ENCODE results near the gene IMPA2.

IMPA2 gene

DNA sequence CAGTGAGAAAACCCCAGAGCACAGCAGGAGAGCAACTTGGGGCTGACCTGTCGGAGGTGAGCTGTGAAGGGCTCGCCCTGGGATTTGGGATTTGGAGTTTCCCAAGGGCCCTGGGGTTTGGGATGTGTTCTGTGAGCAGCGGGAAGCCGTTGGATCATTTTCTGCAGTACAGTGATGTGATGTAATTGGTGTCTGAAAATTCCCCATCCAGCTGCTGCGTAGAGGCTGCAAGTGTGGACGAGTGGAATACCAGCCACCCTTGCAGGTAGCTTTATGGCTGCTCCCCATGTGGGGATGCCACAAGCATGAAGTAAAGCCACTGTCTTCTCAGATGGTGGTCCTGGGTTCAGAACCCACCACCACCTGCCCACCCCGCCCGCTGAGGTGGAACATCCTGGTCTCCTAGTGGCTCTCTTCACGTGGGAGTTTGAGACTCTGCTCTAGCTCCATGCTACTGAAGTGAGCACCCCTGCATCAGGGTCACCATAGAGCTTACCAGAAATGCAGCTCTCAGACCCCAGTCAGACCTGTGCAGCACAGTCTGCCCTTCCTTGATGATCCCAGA is 15.0 kb downstream of the IMPA2 start:
- Histone ChIP-seq H3K18ac (ENCODE audit: low read length) (no peak overlapping the region), H3K4ac (ENCODE audit: low read depth, low read length) (no peak overlapping the region), H3K27ac (ENCODE audit: low read depth, low read length) (no peak overlapping the region), H2BK15ac (replicated peaks; ENCODE audit: low read depth) (no peak overlapping the region), H4K8ac (ENCODE audit: low read depth, low read length) (no peak overlapping the region), H3K4me3 (ENCODE audit: low read length) (no peak overlapping the region), H2AK5ac (ENCODE audit: low read length) (no peak overlapping the region), H3K27me3 (ENCODE audit: insufficient read depth, low read length, poor library complexity) (no peaks in the 10 kb centered on the region), H3K79me2 (ENCODE audit: control insufficient read depth, insufficient read depth, low read length) (peaks cover 26% of the 10 kb centered on the region), H3K56ac (ENCODE audit: low read length) (no peak overlapping the region), H3K4me1 (ENCODE audit: control insufficient read depth, low read depth, low read length) (peaks cover 8% of the 10 kb centered on the region), H3K9ac (ENCODE audit: low read length) (no peak overlapping the region), H2BK120ac (ENCODE audit: low read depth, low read length) (no peak overlapping the region), H3K4me2 (ENCODE audit: low read length) (no peak overlapping the region), H3K79me1 (ENCODE audit: low read length) (peaks cover 23% of the 10 kb centered on the region), H3K36me3 (ENCODE audit: control insufficient read depth, insufficient read depth, low read length) (peaks cover 4% of the 10 kb centered on the region), H3K23ac (ENCODE audit: low read length) (no peak overlapping the region), H2BK5ac (ENCODE audit: low read length) (no peak overlapping the region), H4K5ac (ENCODE audit: low read length) (no peak overlapping the region)
- WGBS (ENCODE audit: extremely low coverage, insufficient coverage, low lambda C conversion rate): no CpG with 5 or more reads among the region's 9 CpGs
- DNase-seq: no peak

DNA sequence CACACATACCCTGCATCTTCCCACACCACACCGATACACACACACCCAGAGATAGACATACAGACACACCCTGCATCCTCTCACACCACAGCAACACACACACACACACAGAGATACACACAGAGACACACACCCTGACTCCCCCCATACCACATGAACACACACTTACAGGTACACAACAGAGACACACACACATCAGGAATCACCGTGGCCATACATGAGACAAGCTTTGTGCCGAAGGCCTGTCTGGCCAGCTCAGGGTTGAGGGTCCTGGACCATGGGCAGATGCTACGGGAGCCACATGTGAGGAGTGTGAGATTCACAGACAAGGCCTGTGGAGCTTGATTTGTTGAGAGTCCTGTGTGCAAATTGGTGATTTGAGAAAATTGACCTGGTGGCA is 15.6 kb downstream of the IMPA2 start:
- no peak overlapping the region for H3K4ac ChIP-seq (ENCODE audit: low read depth, low read length)
- no peak overlapping the region for H3K4me3 ChIP-seq (ENCODE audit: low read length)
- no peak overlapping the region for H3K27ac ChIP-seq (ENCODE audit: low read depth, low read length)

GRCh38 chr18:11997466-11997865 is 16.2 kb downstream of the IMPA2 start:
- Histone ChIP-seq H3K79me1 (ENCODE audit: low read length) (peaks cover 19% of the 10 kb centered on the region), H4K8ac (ENCODE audit: low read depth, low read length) (no peak overlapping the region), H3K4me1 (ENCODE audit: control insufficient read depth, low read depth, low read length) (peaks cover 8% of the 10 kb centered on the region), H4K5ac (ENCODE audit: low read length) (no peak overlapping the region), H2BK5ac (ENCODE audit: low read length) (no peak overlapping the region), H2BK15ac (replicated peaks; ENCODE audit: low read depth) (no peak overlapping the region), H3K56ac (ENCODE audit: low read length) (no peak overlapping the region), H2AK5ac (ENCODE audit: low read length) (no peak overlapping the region), H3K4me3 (ENCODE audit: low read length) (no peak overlapping the region), H2BK120ac (ENCODE audit: low read depth, low read length) (no peak overlapping the region), H3K79me2 (ENCODE audit: control insufficient read depth, insufficient read depth, low read length) (peaks cover 18% of the 10 kb centered on the region), H3K36me3 (ENCODE audit: control insufficient read depth, insufficient read depth, low read length) (peaks cover 6% of the 10 kb centered on the region), H3K18ac (ENCODE audit: low read length) (no peak overlapping the region), H3K4me2 (ENCODE audit: low read length) (no peak overlapping the region), H3K23ac (ENCODE audit: low read length) (no peak overlapping the region), H3K27me3 (ENCODE audit: insufficient read depth, low read length, poor library complexity) (no peaks in the 10 kb centered on the region), H3K27ac (ENCODE audit: low read depth, low read length) (no peak overlapping the region), H3K4ac (ENCODE audit: low read depth, low read length) (no peak overlapping the region), H3K9ac (ENCODE audit: low read length) (no peak overlapping the region)
- WGBS (ENCODE audit: extremely low coverage, insufficient coverage, low lambda C conversion rate): no CpG with 5 or more reads among the region's 9 CpGs
- no peak for DNase-seq

More for the DNA sequence above, 15.6 kb downstream of the IMPA2 start:
- Histone ChIP-seq H4K8ac (ENCODE audit: low read depth, low read length) (no peak overlapping the region), H3K79me2 (ENCODE audit: control insufficient read depth, insufficient read depth, low read length) (peaks cover 23% of the 10 kb centered on the region), H3K23ac (ENCODE audit: low read length) (no peak overlapping the region), H3K27me3 (ENCODE audit: insufficient read depth, low read length, poor library complexity) (no peaks in the 10 kb centered on the region), H3K56ac (ENCODE audit: low read length) (no peak overlapping the region), H3K4me1 (ENCODE audit: control insufficient read depth, low read depth, low read length) (peaks cover 8% of the 10 kb centered on the region), H3K79me1 (ENCODE audit: low read length) (peaks cover 23% of the 10 kb centered on the region), H3K4me2 (ENCODE audit: low read length) (no peak overlapping the region), H3K36me3 (ENCODE audit: control insufficient read depth, insufficient read depth, low read length) (peaks cover 6% of the 10 kb centered on the region), H2AK5ac (ENCODE audit: low read length) (no peak overlapping the region), H3K18ac (ENCODE audit: low read length) (no peak overlapping the region), H3K9ac (ENCODE audit: low read length) (no peak overlapping the region), H2BK120ac (ENCODE audit: low read depth, low read length) (no peak overlapping the region), H2BK5ac (ENCODE audit: low read length) (no peak overlapping the region), H4K5ac (ENCODE audit: low read length) (no peak overlapping the region), H2BK15ac (replicated peaks; ENCODE audit: low read depth) (no peak overlapping the region)
- WGBS (ENCODE audit: extremely low coverage, insufficient coverage, low lambda C conversion rate): no CpG with 5 or more reads among the region's 4 CpGs
- no peak for DNase-seq

DNA sequence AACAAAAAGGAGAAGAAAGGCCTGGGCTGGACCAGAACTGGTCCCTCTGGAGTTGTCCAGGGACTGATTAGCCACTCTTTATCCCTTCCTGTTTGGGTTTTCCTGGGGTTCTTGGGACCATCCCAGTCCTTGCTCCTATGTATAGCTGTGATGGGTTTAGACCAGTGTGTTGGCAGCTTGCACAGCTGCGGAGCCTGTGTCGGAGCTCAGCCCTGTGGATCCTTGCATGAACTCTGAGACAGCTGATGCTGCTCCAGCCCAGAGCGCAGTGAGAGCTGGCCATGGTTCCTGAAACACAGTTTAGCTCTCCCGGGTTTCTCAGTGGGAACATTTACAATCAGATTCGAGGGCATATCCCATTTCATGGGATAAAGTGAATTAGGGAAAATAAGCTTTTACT is 16.9 kb downstream of the IMPA2 start:
- no peaks in the 10 kb centered on the region for H3K27me3 ChIP-seq (ENCODE audit: insufficient read depth, low read length, poor library complexity)
- H4K8ac ChIP-seq (ENCODE audit: low read depth, low read length): no peak overlapping the region
- peaks cover 6% of the 10 kb centered on the region for H3K36me3 ChIP-seq (ENCODE audit: control insufficient read depth, insufficient read depth, low read length)
- H3K56ac ChIP-seq (ENCODE audit: low read length): no peak overlapping the region
- no peak overlapping the region for H2BK5ac ChIP-seq (ENCODE audit: low read length)
- no peak overlapping the region for H3K9ac ChIP-seq (ENCODE audit: low read length)
- no peak overlapping the region for H3K4ac ChIP-seq (ENCODE audit: low read depth, low read length)
- H3K4me1 ChIP-seq (ENCODE audit: control insufficient read depth, low read depth, low read length): peaks cover 8% of the 10 kb centered on the region
- H3K4me3 ChIP-seq (ENCODE audit: low read length): no peak overlapping the region
- no peak for DNase-seq
- no peak overlapping the region for H3K4me2 ChIP-seq (ENCODE audit: low read length)
- H3K18ac ChIP-seq (ENCODE audit: low read length): no peak overlapping the region
- WGBS (ENCODE audit: extremely low coverage, insufficient coverage, low lambda C conversion rate): no CpG with 5 or more reads among the region's 5 CpGs
- no peak overlapping the region for H2BK15ac ChIP-seq (replicated peaks; ENCODE audit: low read depth)
- H2BK120ac ChIP-seq (ENCODE audit: low read depth, low read length): no peak overlapping the region
- H3K27ac ChIP-seq (ENCODE audit: low read depth, low read length): no peak overlapping the region
- no peak overlapping the region for H3K23ac ChIP-seq (ENCODE audit: low read length)
- peaks cover 19% of the 10 kb centered on the region for H3K79me1 ChIP-seq (ENCODE audit: low read length)
- H3K79me2 ChIP-seq (ENCODE audit: control insufficient read depth, insufficient read depth, low read length): peaks cover 14% of the 10 kb centered on the region
- H2AK5ac ChIP-seq (ENCODE audit: low read length): no peak overlapping the region
- no peak overlapping the region for H4K5ac ChIP-seq (ENCODE audit: low read length)

- peaks cover 6% of the 10 kb centered on the region for H3K36me3 ChIP-seq (ENCODE audit: control insufficient read depth, insufficient read depth, low read length)
- no peak overlapping the region for H3K18ac ChIP-seq (ENCODE audit: low read length)
- H4K8ac ChIP-seq (ENCODE audit: low read depth, low read length): no peak overlapping the region
- no CpG with 5 or more reads among the region's 7 CpGs for WGBS (ENCODE audit: extremely low coverage, insufficient coverage, low lambda C conversion rate)
- H3K23ac ChIP-seq (ENCODE audit: low read length): no peak overlapping the region
- no peak overlapping the region for H3K56ac ChIP-seq (ENCODE audit: low read length)
- H3K79me2 ChIP-seq (ENCODE audit: control insufficient read depth, insufficient read depth, low read length): peaks cover 9% of the 10 kb centered on the region
- no peaks in the 10 kb centered on the region for H3K27me3 ChIP-seq (ENCODE audit: insufficient read depth, low read length, poor library complexity)
- no peak overlapping the region for H2BK5ac ChIP-seq (ENCODE audit: low read length)
- peaks cover 6% of the 10 kb centered on the region for H3K4me1 ChIP-seq (ENCODE audit: control insufficient read depth, low read depth, low read length)
- H3K4me2 ChIP-seq (ENCODE audit: low read length): no peak overlapping the region
- no peak for DNase-seq
- no peak overlapping the region for H2BK15ac ChIP-seq (replicated peaks; ENCODE audit: low read depth)
- H4K5ac ChIP-seq (ENCODE audit: low read length): no peak overlapping the region
- H3K4me3 ChIP-seq (ENCODE audit: low read length): no peak overlapping the region
- no peak overlapping the region for H3K27ac ChIP-seq (ENCODE audit: low read depth, low read length)
- peaks cover 16% of the 10 kb centered on the region for H3K79me1 ChIP-seq (ENCODE audit: low read length)
- H2AK5ac ChIP-seq (ENCODE audit: low read length): no peak overlapping the region
- H3K9ac ChIP-seq (ENCODE audit: low read length): no peak overlapping the region
- H2BK120ac ChIP-seq (ENCODE audit: low read depth, low read length): no peak overlapping the region
- H3K4ac ChIP-seq (ENCODE audit: low read depth, low read length): no peak overlapping the region
Observed at GRCh38 chr18:11999429-11999828, 18.1 kb downstream of the IMPA2 start.

DNA sequence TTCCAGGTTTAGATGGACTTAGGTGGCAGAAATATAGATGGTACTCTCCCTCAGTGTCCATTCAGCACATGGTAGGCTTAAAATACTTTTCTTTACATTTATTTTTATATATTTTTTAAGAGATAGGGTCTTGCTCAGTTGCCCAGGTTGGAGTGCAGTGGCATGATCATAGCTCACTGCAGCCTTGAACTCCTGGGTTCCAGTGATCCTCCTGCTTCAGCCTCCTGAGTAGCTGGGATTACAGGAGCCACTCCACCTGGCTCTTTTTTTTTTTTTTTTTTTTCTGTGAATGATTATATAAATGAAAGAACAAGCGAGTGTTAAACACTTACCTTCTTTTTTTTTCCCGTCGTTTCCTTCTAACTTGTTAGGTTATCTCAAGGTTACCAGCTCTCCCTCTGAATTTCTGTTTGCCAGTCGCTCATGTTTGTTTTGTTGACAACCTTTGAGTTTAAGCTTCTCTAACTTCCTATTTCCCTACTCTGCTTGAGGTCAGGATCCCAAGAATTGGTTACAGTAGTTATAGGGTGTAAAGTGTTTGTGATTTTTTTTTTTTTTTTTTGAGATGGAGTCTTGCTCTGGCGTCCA is 18.9 kb downstream of the IMPA2 start:
- no peak overlapping the region for H2BK15ac ChIP-seq (replicated peaks; ENCODE audit: low read depth)
- DNase-seq: no peak
- H3K36me3 ChIP-seq (ENCODE audit: control insufficient read depth, insufficient read depth, low read length): peaks cover 7% of the 10 kb centered on the region

More for the DNA sequence above, 18.9 kb downstream of the IMPA2 start:
- no peaks in the 10 kb centered on the region for H3K27me3 ChIP-seq (ENCODE audit: insufficient read depth, low read length, poor library complexity)
- H3K79me2 ChIP-seq (ENCODE audit: control insufficient read depth, insufficient read depth, low read length): peaks cover 9% of the 10 kb centered on the region
- no CpG with 5 or more reads among the region's 5 CpGs for WGBS (ENCODE audit: extremely low coverage, insufficient coverage, low lambda C conversion rate)
- H4K5ac ChIP-seq (ENCODE audit: low read length): no peak overlapping the region
- no peak overlapping the region for H3K9ac ChIP-seq (ENCODE audit: low read length)
- H3K4me2 ChIP-seq (ENCODE audit: low read length): no peak overlapping the region
- H3K79me1 ChIP-seq (ENCODE audit: low read length): peaks cover 16% of the 10 kb centered on the region
- H3K27ac ChIP-seq (ENCODE audit: low read depth, low read length): no peak overlapping the region
- no peak overlapping the region for H3K4ac ChIP-seq (ENCODE audit: low read depth, low read length)
- H3K56ac ChIP-seq (ENCODE audit: low read length): no peak overlapping the region
- no peak overlapping the region for H4K8ac ChIP-seq (ENCODE audit: low read depth, low read length)
- no peak overlapping the region for H3K18ac ChIP-seq (ENCODE audit: low read length)
- H2BK120ac ChIP-seq (ENCODE audit: low read depth, low read length): no peak overlapping the region
- no peak overlapping the region for H2AK5ac ChIP-seq (ENCODE audit: low read length)
- no peak overlapping the region for H3K23ac ChIP-seq (ENCODE audit: low read length)
- no peak overlapping the region for H3K4me3 ChIP-seq (ENCODE audit: low read length)
- no peak overlapping the region for H2BK5ac ChIP-seq (ENCODE audit: low read length)
- peaks cover 1% of the 10 kb centered on the region for H3K4me1 ChIP-seq (ENCODE audit: control insufficient read depth, low read depth, low read length)
